Adrenal gland (tissue), 5 donors: Measurements from ENCODE around the gene DACT2.

Source experiments
- CTCF ChIP-seq, 6 experiments: fragments of 450-650 bp in 4 of 6; fragments of 200-600 bp in 2 of 6; sonication (generic) in 1 of 6; IDR thresholded peaks; 1 replicate in 5 of 6; 2 replicates in 1 of 6; pipeline versions ENCODE4 v1.5.1 to v1.8.0; 2016 to 2021; ENCODE audit warnings: antibody characterized with exemption in 6 of 6, mild to moderate bottlenecking in 2 of 6, moderate library complexity in 1 of 6
- POLR2A ChIP-seq, 2 donors: fragments of 450-650 bp; IDR thresholded peaks; one replicate each; pipeline ENCODE4 v1.6.1; 2017; ENCODE audit warnings: antibody characterized with exemption in 2 of 2, mild to moderate bottlenecking in 2 of 2, moderate library complexity in 1 of 2
- donor health status: DM: no; HTN: no; CAD: no.

- TF ChIP-seq CTCF (IDR thresholded peaks at IDR 0.05), result no peak
- TF ChIP-seq POLR2A (IDR thresholded peaks at IDR 0.05), result no peak
Measured at GRCh38 chr6:168348186-168348585, 28.6 kb upstream of the DACT2 start.
